Hepatocyte (in vitro differentiated cells): ENCODE measurements around the gene SERPINB6.

Experiments
- EZH2 ChIP-seq: fragments of 200-600 bp; sonication (generic); IDR thresholded peaks from 2 replicates; pipeline ENCODE4 v1.6.1; 2016; ENCODE audit warnings: antibody characterized with exemption, mild to moderate bottlenecking, borderline replicate concordance
- EZH2phosphoT487 ChIP-seq: fragments of 200-600 bp; sonication (generic); IDR thresholded peaks from one replicate; pipeline ENCODE4 v1.6.1; 2018; ENCODE audit warnings: antibody characterized with exemption, mild to moderate bottlenecking, low read depth, moderate library complexity; ENCODE audit not compliant: unreplicated experiment, severe bottlenecking
- TF ChIP-seq, protein P1 (sequence below): fragments of 200-600 bp; sonication (generic); IDR thresholded peaks from 2 replicates; pipeline ENCODE4 v1.5.1; 2016; ENCODE audit warnings: antibody characterized with exemption, mild to moderate bottlenecking; ENCODE audit not compliant: poor library complexity

DNA sequence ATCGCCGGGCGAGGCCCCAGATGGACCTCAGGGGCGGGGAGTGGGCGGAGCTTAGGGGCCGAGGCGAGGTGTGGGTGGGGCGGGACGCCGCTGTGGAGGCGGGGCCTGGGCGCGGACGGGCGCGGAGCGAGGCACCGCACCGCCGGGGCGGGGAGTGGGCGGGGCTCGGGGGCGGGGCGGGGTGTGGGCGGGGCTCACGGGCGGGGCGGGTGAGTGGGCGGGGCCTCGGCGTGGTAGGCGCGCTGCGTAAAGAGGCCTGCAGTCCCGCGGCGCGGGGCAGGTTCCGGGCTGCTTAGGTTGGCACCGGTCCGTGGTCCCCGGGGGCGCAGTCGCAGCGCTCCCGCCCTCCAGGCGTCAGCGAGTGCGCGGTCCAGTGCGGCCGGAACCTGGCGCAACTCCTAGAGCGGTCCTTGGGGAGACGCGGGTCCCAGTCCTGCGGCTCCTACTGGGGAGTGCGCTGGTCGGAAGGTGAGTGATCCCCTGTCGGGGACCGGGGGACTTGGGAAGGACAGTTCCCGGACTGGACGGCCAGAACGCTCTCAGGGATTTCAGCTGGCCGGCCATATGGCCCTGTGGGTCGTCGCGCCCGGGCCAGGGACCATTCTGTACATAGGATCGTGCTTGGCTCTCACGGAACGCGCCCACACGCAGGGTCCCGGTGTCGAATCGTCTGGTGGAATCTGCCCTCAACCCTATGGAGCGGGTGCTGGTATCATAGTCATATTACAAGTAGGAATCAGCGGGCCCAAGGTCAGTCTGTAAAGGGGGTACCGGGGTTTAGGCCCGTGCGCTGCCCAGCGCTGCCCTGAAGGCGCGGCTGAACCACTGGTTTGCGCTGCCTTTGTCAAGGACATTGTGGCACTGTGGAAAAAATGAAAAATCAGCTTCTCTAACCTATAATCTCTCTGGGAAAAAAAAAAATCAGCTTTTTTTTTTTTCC, 28.5 kb upstream of the SERPINB6 start, which contains the start of gene NQO2:
- TF ChIP-seq, protein P1, sequence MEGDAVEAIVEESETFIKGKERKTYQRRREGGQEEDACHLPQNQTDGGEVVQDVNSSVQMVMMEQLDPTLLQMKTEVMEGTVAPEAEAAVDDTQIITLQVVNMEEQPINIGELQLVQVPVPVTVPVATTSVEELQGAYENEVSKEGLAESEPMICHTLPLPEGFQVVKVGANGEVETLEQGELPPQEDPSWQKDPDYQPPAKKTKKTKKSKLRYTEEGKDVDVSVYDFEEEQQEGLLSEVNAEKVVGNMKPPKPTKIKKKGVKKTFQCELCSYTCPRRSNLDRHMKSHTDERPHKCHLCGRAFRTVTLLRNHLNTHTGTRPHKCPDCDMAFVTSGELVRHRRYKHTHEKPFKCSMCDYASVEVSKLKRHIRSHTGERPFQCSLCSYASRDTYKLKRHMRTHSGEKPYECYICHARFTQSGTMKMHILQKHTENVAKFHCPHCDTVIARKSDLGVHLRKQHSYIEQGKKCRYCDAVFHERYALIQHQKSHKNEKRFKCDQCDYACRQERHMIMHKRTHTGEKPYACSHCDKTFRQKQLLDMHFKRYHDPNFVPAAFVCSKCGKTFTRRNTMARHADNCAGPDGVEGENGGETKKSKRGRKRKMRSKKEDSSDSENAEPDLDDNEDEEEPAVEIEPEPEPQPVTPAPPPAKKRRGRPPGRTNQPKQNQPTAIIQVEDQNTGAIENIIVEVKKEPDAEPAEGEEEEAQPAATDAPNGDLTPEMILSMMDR, result no peak
- TF ChIP-seq EZH2phosphoT487, result no peak
- no peak for TF ChIP-seq EZH2
